Left lung (tissue), 10 donors: Measurements from ENCODE around the gene C1orf198. TPM values are rescaled to one million over a fixed set of nuclear protein-coding genes. Genes with fewer than 3 reads are reported as not detected.
A peak's percentile ranks its signal among the peaks of the same experiment; 100 is the strongest.

Source experiments
- ATAC-seq: fragments of 200-7000 bp; cut with Tn5 transposase; one replicate; pipeline ENCODE4 v1.9.1; 2020; ENCODE audit warnings: moderate library complexity
- DNase-seq, 4 donors: peaks; one replicate each; pipeline ENCODE4 v3.0.0-alpha.2; 2013 to 2020
- H3K27ac ChIP-seq, 2 donors: fragments of 200-600 bp; sonication (generic) in 1 of 2; one replicate each; pipeline versions ENCODE4 v1.5.0 to v1.8.0; 2020 to 2021
- H3K27me3 ChIP-seq, 2 donors: fragments of 200-600 bp; sonication (generic) in 1 of 2; one replicate each; pipeline versions ENCODE4 v1.5.0 to v1.8.0; 2020 to 2021
- H3K36me3 ChIP-seq, 2 donors: fragments of 200-600 bp; sonication (generic) in 1 of 2; one replicate each; pipeline versions ENCODE4 v1.5.0 to v1.8.0; 2020 to 2021
- H3K4me1 ChIP-seq, 2 donors: fragments of 200-600 bp; one replicate each; pipeline ENCODE4 v1.8.0; 2021
- H3K4me3 ChIP-seq, 2 donors: fragments of 200-600 bp; sonication (generic) in 1 of 2; one replicate each; pipeline versions ENCODE4 v1.5.0 to v1.8.0; 2020 to 2021; ENCODE audit warnings: mild to moderate bottlenecking in 1 of 2
- H3K9me3 ChIP-seq, 2 donors: fragments of 200-600 bp; sonication (generic) in 1 of 2; one replicate each; pipeline versions ENCODE4 v1.5.0 to v1.8.0; 2020 to 2021
- intact Hi-C, 2 donors: fragments of 100-400 bp; cut with DNase I; formaldehyde crosslinking; loops; one replicate each; pipeline versions ENCODE4 v1.11.2 to v1.14.2; 2022
- polyA plus RNA-seq, 6 donors: library from polyadenylated mRNA; unstranded; fragments of 120-200 nt; gene quantifications; one replicate each; pipeline ENCODE4 v1.2.1, GENCODE V29; 2013; ENCODE audit not compliant: insufficient read length in 6 of 6
- total RNA-seq, 2 donors: library from RNA; stranded (reverse); fragmentation: NEBNext Ultra II Directional; extraction: Animal tissue kit (Norgen Biotek cat#: 25700); gene quantifications; one replicate each; pipeline ENCODE4 v1.2.1, GENCODE V29; 2021
- TF ChIP-seq, protein P1 (sequence below), 2 donors: fragments of 200-600 bp; sonication (generic) in 1 of 2; IDR thresholded peaks; one replicate each; pipeline versions ENCODE4 v1.5.0 to v1.8.0; 2021; ENCODE audit warnings: antibody characterized with exemption in 2 of 2
- donor health status: DM: no; HTN: yes; CAD: no.
- donor health status: DM: no; HTN: no; CAD: no.

Gene C1orf198
- total and polyA plus RNA-seq, 8 donors: 36.2 to 116 (median 78.3) TPM

- peaks cover 0 to 41% of the 10 kb centered on the region in 2 donors for H3K27me3 ChIP-seq
- H3K27ac ChIP-seq: no peak overlapping the region
- DNase-seq: no peak
- TF ChIP-seq, protein P1, sequence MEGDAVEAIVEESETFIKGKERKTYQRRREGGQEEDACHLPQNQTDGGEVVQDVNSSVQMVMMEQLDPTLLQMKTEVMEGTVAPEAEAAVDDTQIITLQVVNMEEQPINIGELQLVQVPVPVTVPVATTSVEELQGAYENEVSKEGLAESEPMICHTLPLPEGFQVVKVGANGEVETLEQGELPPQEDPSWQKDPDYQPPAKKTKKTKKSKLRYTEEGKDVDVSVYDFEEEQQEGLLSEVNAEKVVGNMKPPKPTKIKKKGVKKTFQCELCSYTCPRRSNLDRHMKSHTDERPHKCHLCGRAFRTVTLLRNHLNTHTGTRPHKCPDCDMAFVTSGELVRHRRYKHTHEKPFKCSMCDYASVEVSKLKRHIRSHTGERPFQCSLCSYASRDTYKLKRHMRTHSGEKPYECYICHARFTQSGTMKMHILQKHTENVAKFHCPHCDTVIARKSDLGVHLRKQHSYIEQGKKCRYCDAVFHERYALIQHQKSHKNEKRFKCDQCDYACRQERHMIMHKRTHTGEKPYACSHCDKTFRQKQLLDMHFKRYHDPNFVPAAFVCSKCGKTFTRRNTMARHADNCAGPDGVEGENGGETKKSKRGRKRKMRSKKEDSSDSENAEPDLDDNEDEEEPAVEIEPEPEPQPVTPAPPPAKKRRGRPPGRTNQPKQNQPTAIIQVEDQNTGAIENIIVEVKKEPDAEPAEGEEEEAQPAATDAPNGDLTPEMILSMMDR (IDR thresholded peaks at IDR 0.05): no peak
- no peaks in the 10 kb centered on the region for H3K4me1 ChIP-seq
- intact Hi-C loops: no loop called here
- ATAC-seq: peak; percentile 57
- H3K36me3 ChIP-seq: no peaks in the 10 kb centered on the region
- H3K4me3 ChIP-seq: no peak overlapping the region
- H3K9me3 ChIP-seq: no peaks in the 10 kb centered on the region
These were observed 15.6 kb upstream of the C1orf198 start for GRCh38 chr1:230883967-230884366.

DNA sequence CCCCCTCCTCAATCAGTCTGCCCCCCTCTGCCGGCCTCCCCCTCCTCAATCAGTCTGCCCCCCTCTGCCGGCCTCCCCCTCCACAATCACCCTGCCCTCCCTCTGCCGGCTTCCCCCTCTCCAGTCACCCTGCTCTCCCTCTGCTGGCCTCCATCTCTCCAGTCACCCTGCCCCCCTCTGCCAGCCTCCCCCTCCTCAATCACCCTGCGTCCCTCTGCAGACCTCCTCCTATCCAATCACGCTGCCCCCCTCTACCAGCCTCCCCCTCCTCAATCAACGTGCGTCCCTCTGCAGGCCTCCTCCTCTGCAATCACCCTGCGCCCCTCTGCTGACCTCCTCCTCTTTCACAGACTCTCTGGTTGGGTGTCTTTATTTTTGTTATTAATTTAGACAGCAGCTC is 11.5 kb upstream of the C1orf198 start:
- no peak for ATAC-seq
- intact Hi-C loops: no loop called here
- no peaks in the 10 kb centered on the region for H3K36me3 ChIP-seq

DNA sequence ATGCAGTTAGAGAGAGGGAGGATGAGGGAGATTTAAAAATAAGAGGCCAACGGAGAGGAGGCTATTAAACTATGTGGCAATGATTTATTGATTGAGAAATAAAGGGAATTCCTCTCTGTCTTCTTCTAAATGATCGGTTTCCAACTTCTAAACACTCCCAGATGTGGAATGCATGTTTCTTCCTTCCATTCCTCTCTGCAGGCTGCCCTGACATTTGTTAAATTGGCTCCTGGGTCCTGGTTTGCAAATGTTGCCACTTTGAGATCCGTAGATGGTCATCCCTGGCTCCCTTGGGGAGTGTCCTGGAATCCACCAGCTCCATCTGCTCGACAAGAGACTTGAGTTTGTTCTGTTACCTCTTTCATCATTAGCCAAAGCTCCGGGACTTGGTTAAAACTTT is 10.3 kb upstream of the C1orf198 start:
- no peak overlapping the region for H3K27ac ChIP-seq
- TF ChIP-seq, protein P1 (IDR thresholded peaks at IDR 0.05): no peak
- H3K4me3 ChIP-seq: no peak overlapping the region
- H3K27me3 ChIP-seq: peaks cover 0 to 44% of the 10 kb centered on the region in 2 donors
- H3K4me1 ChIP-seq: no peaks in the 10 kb centered on the region
- H3K9me3 ChIP-seq: no peaks in the 10 kb centered on the region
- ATAC-seq (no peak), DNase-seq (no peak)
- intact Hi-C loops: no loop called here
- no peaks in the 10 kb centered on the region for H3K36me3 ChIP-seq

More for the DNA sequence above, 11.5 kb upstream of the C1orf198 start:
- TF ChIP-seq, protein P1 (IDR thresholded peaks at IDR 0.05): no peak
- Histone ChIP-seq H3K27ac (no peak overlapping the region), H3K9me3 (no peaks in the 10 kb centered on the region), H3K4me1 (no peaks in the 10 kb centered on the region), H3K27me3 (peaks cover 0 to 44% of the 10 kb centered on the region in 2 donors), H3K4me3 (no peak overlapping the region)
- DNase-seq: no peak

- Histone ChIP-seq H3K36me3 (no peaks in the 10 kb centered on the region), H3K4me3 (no peak overlapping the region), H3K9me3 (no peaks in the 10 kb centered on the region), H3K4me1 (no peaks in the 10 kb centered on the region), H3K27me3 (peaks cover 0 to 40% of the 10 kb centered on the region in 2 donors), H3K27ac (no peak overlapping the region)
- no peak for ATAC-seq
- DNase-seq: no peak
- intact Hi-C loops: no loop called here
- TF ChIP-seq, protein P1 (IDR thresholded peaks at IDR 0.05): no peak
These were observed 9.7 kb upstream of the C1orf198 start for GRCh38 chr1:230877924-230878590.

DNA sequence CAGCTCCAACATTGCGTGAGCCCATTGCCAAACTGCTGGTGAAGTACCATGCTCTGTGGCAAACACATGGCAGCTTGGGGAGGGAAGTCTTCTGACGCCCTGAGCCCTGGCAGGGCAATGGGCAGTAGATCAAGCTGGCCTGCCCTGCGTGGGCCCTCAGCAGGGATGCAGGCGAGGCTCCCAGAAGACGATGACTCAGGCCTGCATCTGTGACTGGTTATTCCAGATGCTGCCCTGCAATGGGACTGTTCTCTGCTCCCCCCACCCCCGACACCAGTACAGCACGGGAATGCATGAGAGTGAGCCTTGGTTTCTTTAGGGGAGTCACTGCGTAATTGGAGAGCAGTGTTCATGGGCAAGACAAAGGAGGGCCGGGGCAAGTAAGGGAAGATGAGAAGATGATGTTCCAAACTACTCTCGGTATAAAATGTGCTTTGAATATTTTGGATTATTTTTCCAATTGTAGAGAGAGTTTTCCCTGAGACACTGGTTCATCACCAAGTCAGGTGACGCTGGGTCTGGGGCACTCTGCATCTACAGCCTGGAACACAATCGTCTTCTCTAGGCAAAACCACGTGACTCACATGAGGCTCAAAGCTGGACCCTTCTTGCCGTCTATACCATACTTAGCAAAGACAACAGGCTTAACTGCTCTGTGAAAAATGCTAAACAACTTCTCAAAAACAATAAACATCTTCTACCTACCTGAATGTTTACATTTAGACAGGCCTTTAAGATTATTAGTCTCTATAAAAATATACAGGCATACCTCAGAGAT is 9.0 kb upstream of the C1orf198 start:
- intact Hi-C loops: no loop called here

More for the DNA sequence above, 9.0 kb upstream of the C1orf198 start:
- TF ChIP-seq, protein P1 (IDR thresholded peaks at IDR 0.05): no peak
- H3K4me1 ChIP-seq: no peaks in the 10 kb centered on the region
- no peak overlapping the region for H3K4me3 ChIP-seq
- peaks cover 0 to 33% of the 10 kb centered on the region in 2 donors for H3K27me3 ChIP-seq
- DNase-seq (peak in 1 of 4 donors; percentile 45), ATAC-seq (peak; percentile 35)
- no peaks in the 10 kb centered on the region for H3K9me3 ChIP-seq
- H3K36me3 ChIP-seq: no peaks in the 10 kb centered on the region
- no peak overlapping the region for H3K27ac ChIP-seq
